Subcutaneous abdominal adipose tissue (tissue), 5 donors: ENCODE data around the gene FLNA.
"Not testable (repeated sequence)": the region's sequence is repeated elsewhere in the genome, so short reads cannot be mapped to it uniquely, and the experiment has no call there.

Experiments used
- H3K27ac ChIP-seq: one replicate; pipeline ENCODE4 v1.7.0; 2013; ENCODE audit warnings: low read depth, mild to moderate bottlenecking, inconsistent platforms, low read length, moderate library complexity
- H3K27me3 ChIP-seq, 5 donors: one replicate each; pipeline ENCODE4 v1.7.0; 2013; ENCODE audit warnings: low read length in 5 of 5, inconsistent platforms in 1 of 5; ENCODE audit not compliant: control insufficient read depth in 5 of 5, insufficient read depth in 4 of 5
- H3K36me3 ChIP-seq, 5 donors: one replicate each; pipeline ENCODE4 v1.7.0; 2013; ENCODE audit warnings: low read length in 5 of 5; ENCODE audit not compliant: control insufficient read depth in 5 of 5, insufficient read depth in 5 of 5
- H3K4me1 ChIP-seq, 5 donors: one replicate each; pipeline ENCODE4 v1.7.0; 2013; ENCODE audit warnings: low read length in 5 of 5, mild to moderate bottlenecking in 3 of 5, moderate library complexity in 1 of 5; ENCODE audit not compliant: control insufficient read depth in 5 of 5, insufficient read depth in 5 of 5
- H3K4me3 ChIP-seq, 5 donors: one replicate each; pipeline ENCODE4 v1.7.0; 2013; ENCODE audit warnings: low read length in 5 of 5, low read depth in 1 of 5
- H3K9ac ChIP-seq, 5 donors: one replicate each; pipeline ENCODE4 v1.7.0; 2013; ENCODE audit warnings: low read length in 5 of 5, mild to moderate bottlenecking in 4 of 5, moderate library complexity in 3 of 5
- H3K9me3 ChIP-seq, 5 donors: one replicate each; pipeline ENCODE4 v1.7.0; 2013; ENCODE audit warnings: low read length in 5 of 5; ENCODE audit not compliant: control insufficient read depth in 5 of 5
- donor health status: healthy.
- donor health status: healthy.
- donor health status: healthy.
- donor health status: healthy.
- donor health status: healthy.

The FLNA gene

GRCh38 chrX:154399527-154400368 is 25.3 kb upstream of the FLNA start:
- Histone ChIP-seq H3K4me3 (peak overlapping the region; percentile 71 to 88 (median 81)), H3K36me3 (peaks cover 0 to 41% (median 25%) of the 10 kb centered on the region in 5 donors), H3K9ac (peak overlapping the region in 4 of 5 donors; percentile 56 to 87 (median 80)), H3K27ac (peak overlapping the region; percentile 95), H3K27me3 (peaks cover 0 to 9% (median 0%) of the 10 kb centered on the region in 5 donors), H3K9me3 (peaks cover 0 to 11% (median 5%) of the 10 kb centered on the region in 5 donors), H3K4me1 (peaks cover 8 to 29% (median 20%) of the 10 kb centered on the region in 5 donors)

GRCh38 chrX:154398668-154399526 is 24.5 kb upstream of the FLNA start:
- H3K27me3 ChIP-seq, result peaks cover 0 to 7% (median 0%) of the 10 kb centered on the region in 5 donors
- peaks cover 0 to 38% (median 25%) of the 10 kb centered on the region in 5 donors for H3K36me3 ChIP-seq
- H3K27ac ChIP-seq, result peak overlapping the region; percentile 95
- H3K4me1 ChIP-seq, result peaks cover 8 to 29% (median 20%) of the 10 kb centered on the region in 5 donors
- H3K9me3 ChIP-seq, result peaks cover 0 to 11% (median 5%) of the 10 kb centered on the region in 5 donors
- H3K9ac ChIP-seq, result peak overlapping the region; percentile 74 to 87 (median 84)
- peak overlapping the region; percentile 71 to 88 (median 81) for H3K4me3 ChIP-seq

- Histone ChIP-seq H3K36me3 (peaks cover 0 to 34% (median 22%) of the 10 kb centered on the region in 5 donors), H3K27me3 (peaks cover 0 to 7% (median 0%) of the 10 kb centered on the region in 5 donors), H3K4me3 (peak within 1 kb of the TSS; percentile 71 to 88 (median 81)), H3K27ac (peak within 1 kb of the TSS; percentile 95), H3K9ac (peak within 1 kb of the TSS; percentile 76 to 87 (median 84)), H3K4me1 (peaks cover 8 to 29% (median 20%) of the 10 kb centered on the region in 5 donors), H3K9me3 (peaks cover 0 to 11% (median 5%) of the 10 kb centered on the region in 5 donors)
Measured at GRCh38 chrX:154397888-154398667, 23.6 kb upstream of the FLNA start, which contains the start of gene RPL10. TSS of gene RPL10 (plus strand) at chrX:154398377. CDS start at chrX:154398520, 143 bp downstream.

GRCh38 chrX:154396973-154397887 is 22.8 kb upstream of the FLNA start:
- Histone ChIP-seq H3K9me3 (peaks cover 0 to 11% (median 5%) of the 10 kb centered on the region in 5 donors), H3K4me3 (peak overlapping the region; percentile 48 to 88 (median 71)), H3K27ac (peak overlapping the region; percentile 95), H3K4me1 (peaks cover 8 to 29% (median 20%) of the 10 kb centered on the region in 5 donors), H3K27me3 (peaks cover 0 to 4% (median 0%) of the 10 kb centered on the region in 5 donors), H3K9ac (peak overlapping the region in 4 of 5 donors; percentile 76 to 87 (median 76)), H3K36me3 (peaks cover 0 to 26% (median 22%) of the 10 kb centered on the region in 5 donors)

GRCh38 chrX:154396363-154396762 is 21.9 kb upstream of the FLNA start:
- H3K4me1 ChIP-seq, result peaks cover 8 to 29% (median 20%) of the 10 kb centered on the region in 5 donors
- not testable (repeated sequence) for H3K27me3 ChIP-seq, H3K27ac ChIP-seq, H3K4me3 ChIP-seq, H3K9ac ChIP-seq
- peaks cover 0 to 11% (median 5%) of the 10 kb centered on the region in 5 donors for H3K9me3 ChIP-seq
- H3K36me3 ChIP-seq, result peaks cover 0 to 24% (median 21%) of the 10 kb centered on the region in 5 donors

- H3K9me3 ChIP-seq, H3K27me3 ChIP-seq, H3K9ac ChIP-seq, H3K4me3 ChIP-seq, H3K36me3 ChIP-seq, H3K4me1 ChIP-seq, H3K27ac ChIP-seq: not testable (repeated sequence)
Measured at GRCh38 chrX:154389812-154390747, 15.6 kb upstream of the FLNA start.

- H3K4me3 ChIP-seq, H3K27ac ChIP-seq, H3K27me3 ChIP-seq, H3K9me3 ChIP-seq, H3K9ac ChIP-seq, H3K4me1 ChIP-seq, H3K36me3 ChIP-seq: not testable (repeated sequence)
Measured at GRCh38 chrX:154388649-154389048, 14.2 kb upstream of the FLNA start.

- H3K27ac ChIP-seq, H3K9ac ChIP-seq, H3K9me3 ChIP-seq, H3K4me1 ChIP-seq, H3K4me3 ChIP-seq, H3K36me3 ChIP-seq: not testable (repeated sequence)
- H3K27me3 ChIP-seq, result peaks cover 3 to 12% (median 5%) of the 10 kb centered on the region in 5 donors
Measured at GRCh38 chrX:154388094-154388493, 13.7 kb upstream of the FLNA start.
